ENCODE results near the gene CPED1. TPM values are rescaled to one million over a fixed set of nuclear protein-coding genes. Genes with fewer than 3 reads are reported as not detected.

The CPED1 gene
- 26.6 TPM for total RNA-seq
- 10 to 100 TPM in 5 of 8 donors, 1 to 10 TPM in 3; 6.6 to 19.7 (median 10.8) TPM for polyA plus RNA-seq (ENCODE audit: insufficient read depth in 1 of 8, insufficient read length in 8 of 8, low replicate concordance in 1 of 8)
- long read RNA-seq, donor 1: 0 reads
- long read RNA-seq, donor 2: 0 reads
- long read RNA-seq, donor 3: 0 reads
- long read RNA-seq, donor 4: 0 reads
- long read RNA-seq, donor 5, full-length matches to known transcripts: 2 of 2 reads
- long read RNA-seq, donor 5, partial matches to known transcripts: 0 of 2 reads
- long read RNA-seq, donor 5, other reads (novel, unspliced or antisense): 0 of 2 reads
- long read RNA-seq, donor 6, full-length matches to known transcripts: 1 of 1 reads
- long read RNA-seq, donor 6, partial matches to known transcripts: 0 of 1 reads
- long read RNA-seq, donor 6, other reads (novel, unspliced or antisense): 0 of 1 reads
- long read RNA-seq, donor 7, partial matches to known transcripts: 0 of 2 reads
- long read RNA-seq, donor 7, other reads (novel, unspliced or antisense): 0 of 2 reads
- long read RNA-seq, donor 8, partial matches to known transcripts: 0 of 1 reads
- long read RNA-seq, donor 8, other reads (novel, unspliced or antisense): 0 of 1 reads
- long read RNA-seq, donor 9: 0 reads
- long read RNA-seq, donor 10: 0 reads
- long read RNA-seq, donor 11, partial matches to known transcripts: 0 of 1 reads
- long read RNA-seq, donor 11, other reads (novel, unspliced or antisense): 0 of 1 reads

GRCh38 chr7:120988591-120989256 is at the start of gene CPED1:
Gene CPED1 (plus strand): TSS chr7:120988711. CDS start chr7:120989622, 911 bp downstream.
- Histone ChIP-seq H3K9me3 (replicated peaks; ENCODE audit: control insufficient read depth, low read depth, low read length) (no peaks in the 10 kb centered on the region), H3K27ac (ENCODE audit: low read length) (peak within 1 kb of the TSS; percentile 95), H3K4me3 (ENCODE audit: low read length) (peak within 1 kb of the TSS; percentile 61), H3K27me3 (ENCODE audit: control insufficient read depth, insufficient read depth, low read length) (no peaks in the 10 kb centered on the region), H3K36me3 (ENCODE audit: control insufficient read depth, insufficient read depth, low read length) (no peaks in the 10 kb centered on the region), H3K4me1 (ENCODE audit: control insufficient read depth, insufficient read depth, low read length) (peaks cover 17% of the 10 kb centered on the region)
- 0% methylated on average over 17 of the region's 27 CpGs for WGBS (ENCODE audit: insufficient coverage)
- DNase-seq: peak; percentile 95

- DNase-seq: no peak
- Histone ChIP-seq H3K27me3 (ENCODE audit: control insufficient read depth, insufficient read depth, low read length) (no peaks in the 10 kb centered on the region), H3K27ac (ENCODE audit: low read length) (no peak overlapping the region), H3K4me1 (ENCODE audit: control insufficient read depth, insufficient read depth, low read length) (no peaks in the 10 kb centered on the region), H3K36me3 (ENCODE audit: control insufficient read depth, insufficient read depth, low read length) (no peaks in the 10 kb centered on the region), H3K4me3 (ENCODE audit: low read length) (no peak overlapping the region), H3K9me3 (replicated peaks; ENCODE audit: control insufficient read depth, low read depth, low read length) (no peaks in the 10 kb centered on the region)
- no CpG with 5 or more reads among the region's 3 CpGs for WGBS (ENCODE audit: insufficient coverage)
Observed at GRCh38 chr7:120939345-120939744, 49.2 kb upstream of the CPED1 start.

- H3K9me3 ChIP-seq (replicated peaks; ENCODE audit: control insufficient read depth, low read depth, low read length): no peaks in the 10 kb centered on the region
- H3K4me1 ChIP-seq (ENCODE audit: control insufficient read depth, insufficient read depth, low read length): no peaks in the 10 kb centered on the region
- no CpG with 5 or more reads among the region's 1 CpG for WGBS (ENCODE audit: insufficient coverage)
- peak; percentile 20 for DNase-seq
- no peak overlapping the region for H3K4me3 ChIP-seq (ENCODE audit: low read length)
- no peaks in the 10 kb centered on the region for H3K36me3 ChIP-seq (ENCODE audit: control insufficient read depth, insufficient read depth, low read length)
- H3K27me3 ChIP-seq (ENCODE audit: control insufficient read depth, insufficient read depth, low read length): no peaks in the 10 kb centered on the region
- H3K27ac ChIP-seq (ENCODE audit: low read length): no peak overlapping the region
Observed at GRCh38 chr7:120941064-120941463, 47.4 kb upstream of the CPED1 start.

GRCh38 chr7:120941856-120942255 is 46.7 kb upstream of the CPED1 start:
- H3K4me3 ChIP-seq (ENCODE audit: low read length): no peak overlapping the region
- H3K4me1 ChIP-seq (ENCODE audit: control insufficient read depth, insufficient read depth, low read length): no peaks in the 10 kb centered on the region
- H3K9me3 ChIP-seq (replicated peaks; ENCODE audit: control insufficient read depth, low read depth, low read length): no peaks in the 10 kb centered on the region
- peak; percentile 10 for DNase-seq
- H3K27me3 ChIP-seq (ENCODE audit: control insufficient read depth, insufficient read depth, low read length): no peaks in the 10 kb centered on the region
- no peaks in the 10 kb centered on the region for H3K36me3 ChIP-seq (ENCODE audit: control insufficient read depth, insufficient read depth, low read length)
- 23% methylated on average over 3 of the region's 3 CpGs for WGBS (ENCODE audit: insufficient coverage)
- H3K27ac ChIP-seq (ENCODE audit: low read length): no peak overlapping the region

- H3K36me3 ChIP-seq (ENCODE audit: control insufficient read depth, insufficient read depth, low read length): no peaks in the 10 kb centered on the region
- H3K27me3 ChIP-seq (ENCODE audit: control insufficient read depth, insufficient read depth, low read length): no peaks in the 10 kb centered on the region
- no peak overlapping the region for H3K4me3 ChIP-seq (ENCODE audit: low read length)
- no CpG with 5 or more reads among the region's 1 CpG for WGBS (ENCODE audit: insufficient coverage)
- H3K9me3 ChIP-seq (replicated peaks; ENCODE audit: control insufficient read depth, low read depth, low read length): no peaks in the 10 kb centered on the region
- no peaks in the 10 kb centered on the region for H3K4me1 ChIP-seq (ENCODE audit: control insufficient read depth, insufficient read depth, low read length)
- H3K27ac ChIP-seq (ENCODE audit: low read length): no peak overlapping the region
- DNase-seq: no peak
Observed at GRCh38 chr7:120942861-120943260, 45.6 kb upstream of the CPED1 start.

GRCh38 chr7:120944826-120945562 is 43.5 kb upstream of the CPED1 start:
- Histone ChIP-seq H3K4me1 (ENCODE audit: control insufficient read depth, insufficient read depth, low read length) (no peaks in the 10 kb centered on the region), H3K27me3 (ENCODE audit: control insufficient read depth, insufficient read depth, low read length) (no peaks in the 10 kb centered on the region), H3K4me3 (ENCODE audit: low read length) (no peak overlapping the region), H3K9me3 (replicated peaks; ENCODE audit: control insufficient read depth, low read depth, low read length) (no peaks in the 10 kb centered on the region), H3K27ac (ENCODE audit: low read length) (no peak overlapping the region), H3K36me3 (ENCODE audit: control insufficient read depth, insufficient read depth, low read length) (no peaks in the 10 kb centered on the region)
- no peak for DNase-seq
- 42% methylated on average over 3 of the region's 6 CpGs for WGBS (ENCODE audit: insufficient coverage)

- Histone ChIP-seq H3K27ac (ENCODE audit: low read length) (no peak overlapping the region), H3K4me3 (ENCODE audit: low read length) (no peak overlapping the region), H3K36me3 (ENCODE audit: control insufficient read depth, insufficient read depth, low read length) (no peaks in the 10 kb centered on the region), H3K9me3 (replicated peaks; ENCODE audit: control insufficient read depth, low read depth, low read length) (no peaks in the 10 kb centered on the region), H3K27me3 (ENCODE audit: control insufficient read depth, insufficient read depth, low read length) (no peaks in the 10 kb centered on the region), H3K4me1 (ENCODE audit: control insufficient read depth, insufficient read depth, low read length) (peaks cover 2% of the 10 kb centered on the region)
- DNase-seq: no peak
Observed at GRCh38 chr7:120947980-120948379, 40.5 kb upstream of the CPED1 start.

GRCh38 chr7:120949393-120949911 is 39.1 kb upstream of the CPED1 start:
- no CpG with 5 or more reads among the region's 8 CpGs for WGBS (ENCODE audit: insufficient coverage)
- no peak for DNase-seq
- no peaks in the 10 kb centered on the region for H3K36me3 ChIP-seq (ENCODE audit: control insufficient read depth, insufficient read depth, low read length)
- no peaks in the 10 kb centered on the region for H3K27me3 ChIP-seq (ENCODE audit: control insufficient read depth, insufficient read depth, low read length)
- H3K4me3 ChIP-seq (ENCODE audit: low read length): peak overlapping the region; percentile 45
- H3K9me3 ChIP-seq (replicated peaks; ENCODE audit: control insufficient read depth, low read depth, low read length): no peaks in the 10 kb centered on the region
- H3K27ac ChIP-seq (ENCODE audit: low read length): no peak overlapping the region
- H3K4me1 ChIP-seq (ENCODE audit: control insufficient read depth, insufficient read depth, low read length): peaks cover 2% of the 10 kb centered on the region

- H3K36me3 ChIP-seq (ENCODE audit: control insufficient read depth, insufficient read depth, low read length): peaks cover 2% of the 10 kb centered on the region
- H3K27ac ChIP-seq (ENCODE audit: low read length): no peak overlapping the region
- DNase-seq: no peak
- 0% methylated on average over 1 of the region's 10 CpGs for WGBS (ENCODE audit: insufficient coverage)
- H3K27me3 ChIP-seq (ENCODE audit: control insufficient read depth, insufficient read depth, low read length): no peaks in the 10 kb centered on the region
- H3K4me3 ChIP-seq (ENCODE audit: low read length): peak overlapping the region; percentile 45
- peaks cover 2% of the 10 kb centered on the region for H3K4me1 ChIP-seq (ENCODE audit: control insufficient read depth, insufficient read depth, low read length)
- no peaks in the 10 kb centered on the region for H3K9me3 ChIP-seq (replicated peaks; ENCODE audit: control insufficient read depth, low read depth, low read length)
Observed at GRCh38 chr7:120949998-120950538, 38.4 kb upstream of the CPED1 start.
